HepG2 (cell line): Measurements from ENCODE around the gene HOXB5. TPM values are rescaled to one million over a fixed set of nuclear protein-coding genes. Genes with fewer than 3 reads are reported as not detected.

ENCODE experiments used
- CREB1 ChIP-seq, 2 experiments: fragments of 450-650 bp in 1 of 2; IDR thresholded peaks; 2 replicates each; pipeline ENCODE4 v1.6.1; 2016 to 2017; ENCODE audit warnings: control low read depth in 1 of 2, mild to moderate bottlenecking in 1 of 2, missing compliant biosample characterization in 1 of 2, missing genetic modification characterization in 1 of 2
- DNMT1 ChIP-seq: sonication (generic); formaldehyde crosslinking; IDR thresholded peaks from 2 replicates; pipeline ENCODE4 v1.5.1; 2020; ENCODE audit warnings: mild to moderate bottlenecking, missing genetic modification reagents
- ETV6 ChIP-seq: sonication (generic); formaldehyde crosslinking; conservative IDR thresholded peaks from 2 replicates; pipeline ENCODE4 v1.4.0; 2020; ENCODE audit warnings: missing genetic modification reagents
- GATA4 ChIP-seq: sonication (generic); IDR thresholded peaks from 2 replicates; pipeline ENCODE4 v1.6.1; 2016; ENCODE audit warnings: antibody characterized with exemption, low read depth, borderline replicate concordance
- IKZF4 ChIP-seq: sonication (generic); formaldehyde crosslinking; IDR thresholded peaks from 2 replicates; pipeline ENCODE4 v1.5.1; 2020; ENCODE audit warnings: borderline replicate concordance, mild to moderate bottlenecking, low read depth, missing genetic modification reagents; ENCODE audit errors: not compliant biosample characterization
- JDP2 ChIP-seq: sonication (generic); formaldehyde crosslinking; IDR thresholded peaks from 2 replicates; pipeline ENCODE4 v1.8.1; 2022; ENCODE audit warnings: missing genetic modification reagents, borderline replicate concordance
- MZF1 ChIP-seq: sonication (generic); formaldehyde crosslinking; IDR thresholded peaks from 2 replicates; pipeline ENCODE4 v1.8.1; 2023; ENCODE audit warnings: mild to moderate bottlenecking, missing genetic modification reagents, borderline replicate concordance
- REPIN1 ChIP-seq: sonication (generic); formaldehyde crosslinking; IDR thresholded peaks from 2 replicates; pipeline ENCODE4 v1.8.0; 2022; ENCODE audit warnings: missing genetic modification reagents, low read depth, mild to moderate bottlenecking, borderline replicate concordance
- TRIM24 ChIP-seq: sonication (generic); formaldehyde crosslinking; IDR thresholded peaks from 2 replicates; pipeline ENCODE4 v1.8.0; 2022; ENCODE audit warnings: mild to moderate bottlenecking, missing genetic modification reagents
- XRCC5 ChIP-seq: fragments of 200-400 bp; formaldehyde crosslinking; optimal IDR thresholded peaks from 2 replicates; pipeline ENCODE3; 2017; ENCODE audit warnings: mild to moderate bottlenecking, low read length
- ZNF225 ChIP-seq: sonication (generic); formaldehyde crosslinking; IDR thresholded peaks from 2 replicates; pipeline ENCODE4 v1.4.0; 2020; ENCODE audit warnings: mild to moderate bottlenecking, missing genetic modification reagents
- ZNF251 ChIP-seq: sonication (generic); formaldehyde crosslinking; IDR thresholded peaks from 2 replicates; pipeline ENCODE4 v1.9.0; 2021; ENCODE audit warnings: mild to moderate bottlenecking, missing genetic modification reagents
- ZNF326 ChIP-seq: sonication (generic); formaldehyde crosslinking; IDR thresholded peaks from 2 replicates; pipeline ENCODE4 v1.4.0; 2020; ENCODE audit warnings: missing genetic modification reagents, borderline replicate concordance
- ZNF564 ChIP-seq: sonication (generic); formaldehyde crosslinking; IDR thresholded peaks from 2 replicates; pipeline ENCODE4 v1.8.1; 2023; ENCODE audit warnings: mild to moderate bottlenecking, missing genetic modification reagents
- polyA plus RNA-seq, 8 experiments: library from polyadenylated mRNA; depleted of rRNA in 3 of 8; stranded (reverse) in 7 of 8; unstranded in 1 of 8; fragments of >200 nt; fragmentation: Illumina TruSeq in 4 of 8; extraction: Trizol in 4 of 8; gene quantifications; 2 replicates each; pipeline versions ENCODE4 v1.2.1 to v1.2.3, GENCODE V29; 2011 to 2016; ENCODE audit warnings: low read depth in 4 of 8, missing spikeins in 1 of 8, mixed read lengths in 1 of 8; ENCODE audit not compliant: insufficient read depth in 1 of 8
- total RNA-seq, 5 experiments: library from RNA; depleted of rRNA; stranded (reverse); fragments of >200 nt; fragmentation: Illumina TruSeq; extraction: Trizol; gene quantifications; 2 replicates each; pipeline ENCODE4 v1.2.3, GENCODE V29; 2016; ENCODE audit warnings: low read depth in 1 of 5
- TF ChIP-seq, protein P1 (sequence below): sonication (generic); formaldehyde crosslinking; IDR thresholded peaks from 2 replicates; pipeline ENCODE4 v1.4.0; 2020; ENCODE audit warnings: missing genetic modification reagents, borderline replicate concordance
- TF ChIP-seq, protein P2 (sequence below): sonication (generic); formaldehyde crosslinking; IDR thresholded peaks from 2 replicates; pipeline ENCODE4 v1.8.0; 2022; ENCODE audit warnings: missing genetic modification reagents, low read depth, mild to moderate bottlenecking, borderline replicate concordance
- TF ChIP-seq, protein P3 (sequence below): sonication (generic); formaldehyde crosslinking; IDR thresholded peaks from 2 replicates; pipeline ENCODE4 v1.4.0; 2020; ENCODE audit warnings: missing genetic modification reagents, mild to moderate bottlenecking, borderline replicate concordance
- TF ChIP-seq, protein P4 (sequence below): sonication (generic); formaldehyde crosslinking; IDR thresholded peaks from 2 replicates; pipeline ENCODE4 v1.4.0; 2020; ENCODE audit warnings: missing genetic modification reagents
- TF ChIP-seq, protein P5 (sequence below): sonication (generic); formaldehyde crosslinking; IDR thresholded peaks from 2 replicates; pipeline ENCODE4 v1.4.0; 2020; ENCODE audit warnings: missing genetic modification reagents

The HOXB5 gene
- total and polyA plus RNA-seq, 2 of the 13 experiments (the other 11 are each of a cell fraction or from before 2014, with no cell fraction given) = not detected

DNA sequence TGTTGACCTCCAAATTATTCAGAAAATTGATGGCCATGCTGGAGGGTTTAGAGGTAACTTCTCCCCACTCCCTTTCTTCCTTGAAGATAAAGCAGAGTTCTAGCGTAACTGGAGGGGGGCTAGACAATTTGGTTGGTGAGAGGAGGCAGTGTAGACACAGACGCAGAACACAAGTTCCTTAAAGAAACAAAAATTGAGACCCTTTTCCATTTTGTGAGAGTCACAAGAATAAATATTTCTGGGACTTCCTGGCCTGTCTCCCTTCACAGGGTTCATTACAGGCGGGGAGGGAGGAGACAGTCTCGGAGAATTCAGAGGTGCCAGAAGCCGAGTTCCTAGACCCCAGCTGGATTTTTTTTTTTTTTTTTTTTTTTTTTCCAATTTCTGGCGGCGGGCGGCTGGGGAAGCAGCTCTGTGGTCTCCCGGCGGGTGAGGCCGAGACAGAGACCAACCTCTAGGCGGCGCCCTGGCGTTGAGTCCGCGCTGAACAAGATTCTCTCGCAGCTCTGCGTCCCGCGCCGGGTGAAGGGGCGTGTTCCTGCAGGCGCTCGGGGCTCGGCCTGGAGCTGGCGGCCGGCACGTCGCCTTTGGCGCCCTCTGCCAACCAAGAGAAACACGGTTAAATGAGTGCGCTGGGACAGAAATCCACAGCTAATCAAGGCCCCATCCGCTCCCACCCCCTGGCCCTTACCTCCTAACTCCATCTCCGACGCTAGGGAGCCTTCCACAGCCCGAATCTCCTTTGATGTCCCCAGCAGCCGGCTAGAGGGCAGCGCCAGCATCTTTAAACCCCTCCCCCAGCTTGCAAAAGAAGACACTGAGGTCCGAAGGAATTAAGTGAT is 42.8 kb upstream of the HOXB5 start (continued):
- TF ChIP-seq, protein P1, sequence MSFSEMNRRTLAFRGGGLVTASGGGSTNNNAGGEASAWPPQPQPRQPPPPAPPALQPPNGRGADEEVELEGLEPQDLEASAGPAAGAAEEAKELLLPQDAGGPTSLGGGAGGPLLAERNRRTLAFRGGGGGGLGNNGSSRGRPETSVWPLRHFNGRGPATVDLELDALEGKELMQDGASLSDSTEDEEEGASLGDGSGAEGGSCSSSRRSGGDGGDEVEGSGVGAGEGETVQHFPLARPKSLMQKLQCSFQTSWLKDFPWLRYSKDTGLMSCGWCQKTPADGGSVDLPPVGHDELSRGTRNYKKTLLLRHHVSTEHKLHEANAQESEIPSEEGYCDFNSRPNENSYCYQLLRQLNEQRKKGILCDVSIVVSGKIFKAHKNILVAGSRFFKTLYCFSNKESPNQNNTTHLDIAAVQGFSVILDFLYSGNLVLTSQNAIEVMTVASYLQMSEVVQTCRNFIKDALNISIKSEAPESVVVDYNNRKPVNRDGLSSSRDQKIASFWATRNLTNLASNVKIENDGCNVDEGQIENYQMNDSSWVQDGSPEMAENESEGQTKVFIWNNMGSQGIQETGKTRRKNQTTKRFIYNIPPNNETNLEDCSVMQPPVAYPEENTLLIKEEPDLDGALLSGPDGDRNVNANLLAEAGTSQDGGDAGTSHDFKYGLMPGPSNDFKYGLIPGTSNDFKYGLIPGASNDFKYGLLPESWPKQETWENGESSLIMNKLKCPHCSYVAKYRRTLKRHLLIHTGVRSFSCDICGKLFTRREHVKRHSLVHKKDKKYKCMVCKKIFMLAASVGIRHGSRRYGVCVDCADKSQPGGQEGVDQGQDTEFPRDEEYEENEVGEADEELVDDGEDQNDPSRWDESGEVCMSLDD (CRISPR knock-in tag) = no peak; the same call in 1 of the 2 replicates
- TF ChIP-seq ETV6 (CRISPR knock-in tag) (no peak; the same call in 1 of the 2 replicates), ZNF225 (CRISPR knock-in tag) (no peak), ZNF564 (CRISPR knock-in tag) (no peak), ZNF251 (CRISPR knock-in tag) (no peak), REPIN1 (CRISPR knock-in tag) (no peak), MZF1 (CRISPR knock-in tag) (no peak), JDP2 (CRISPR knock-in tag) (no peak), DNMT1 (CRISPR knock-in tag) (no peak), GATA4 (no peak), XRCC5 (peak; percentile 99), CREB1 (IDR thresholded peaks at IDR 0.05) (no peak), CREB1 (CRISPR knock-in tag; IDR thresholded peaks at IDR 0.05) (no peak), IKZF4 (CRISPR knock-in tag) (no peak), ZNF326 (CRISPR knock-in tag) (no peak), TRIM24 (0 out of 2 replicates have a peak, but pooled peaks have one; percentile 34)
- TF ChIP-seq, protein P2, sequence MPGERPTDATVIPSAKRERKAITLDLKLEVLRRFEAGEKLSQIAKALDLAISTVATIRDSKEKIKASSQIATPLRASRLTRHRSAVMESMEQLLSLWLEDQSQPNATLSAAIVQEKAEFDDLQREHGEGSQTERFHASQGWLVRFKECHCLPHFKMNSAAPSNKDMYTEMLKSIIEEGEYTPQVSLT (CRISPR knock-in tag) = no peak
- TF ChIP-seq, protein P3, sequence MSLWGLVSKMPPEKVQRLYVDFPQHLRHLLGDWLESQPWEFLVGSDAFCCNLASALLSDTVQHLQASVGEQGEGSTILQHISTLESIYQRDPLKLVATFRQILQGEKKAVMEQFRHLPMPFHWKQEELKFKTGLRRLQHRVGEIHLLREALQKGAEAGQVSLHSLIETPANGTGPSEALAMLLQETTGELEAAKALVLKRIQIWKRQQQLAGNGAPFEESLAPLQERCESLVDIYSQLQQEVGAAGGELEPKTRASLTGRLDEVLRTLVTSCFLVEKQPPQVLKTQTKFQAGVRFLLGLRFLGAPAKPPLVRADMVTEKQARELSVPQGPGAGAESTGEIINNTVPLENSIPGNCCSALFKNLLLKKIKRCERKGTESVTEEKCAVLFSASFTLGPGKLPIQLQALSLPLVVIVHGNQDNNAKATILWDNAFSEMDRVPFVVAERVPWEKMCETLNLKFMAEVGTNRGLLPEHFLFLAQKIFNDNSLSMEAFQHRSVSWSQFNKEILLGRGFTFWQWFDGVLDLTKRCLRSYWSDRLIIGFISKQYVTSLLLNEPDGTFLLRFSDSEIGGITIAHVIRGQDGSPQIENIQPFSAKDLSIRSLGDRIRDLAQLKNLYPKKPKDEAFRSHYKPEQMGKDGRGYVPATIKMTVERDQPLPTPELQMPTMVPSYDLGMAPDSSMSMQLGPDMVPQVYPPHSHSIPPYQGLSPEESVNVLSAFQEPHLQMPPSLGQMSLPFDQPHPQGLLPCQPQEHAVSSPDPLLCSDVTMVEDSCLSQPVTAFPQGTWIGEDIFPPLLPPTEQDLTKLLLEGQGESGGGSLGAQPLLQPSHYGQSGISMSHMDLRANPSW (CRISPR knock-in tag) = no peak
- TF ChIP-seq, protein P4, sequence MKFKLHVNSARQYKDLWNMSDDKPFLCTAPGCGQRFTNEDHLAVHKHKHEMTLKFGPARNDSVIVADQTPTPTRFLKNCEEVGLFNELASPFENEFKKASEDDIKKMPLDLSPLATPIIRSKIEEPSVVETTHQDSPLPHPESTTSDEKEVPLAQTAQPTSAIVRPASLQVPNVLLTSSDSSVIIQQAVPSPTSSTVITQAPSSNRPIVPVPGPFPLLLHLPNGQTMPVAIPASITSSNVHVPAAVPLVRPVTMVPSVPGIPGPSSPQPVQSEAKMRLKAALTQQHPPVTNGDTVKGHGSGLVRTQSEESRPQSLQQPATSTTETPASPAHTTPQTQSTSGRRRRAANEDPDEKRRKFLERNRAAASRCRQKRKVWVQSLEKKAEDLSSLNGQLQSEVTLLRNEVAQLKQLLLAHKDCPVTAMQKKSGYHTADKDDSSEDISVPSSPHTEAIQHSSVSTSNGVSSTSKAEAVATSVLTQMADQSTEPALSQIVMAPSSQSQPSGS (CRISPR knock-in tag) = peak; percentile 55; the same call in 1 of the 2 replicates
- TF ChIP-seq, protein P5, sequence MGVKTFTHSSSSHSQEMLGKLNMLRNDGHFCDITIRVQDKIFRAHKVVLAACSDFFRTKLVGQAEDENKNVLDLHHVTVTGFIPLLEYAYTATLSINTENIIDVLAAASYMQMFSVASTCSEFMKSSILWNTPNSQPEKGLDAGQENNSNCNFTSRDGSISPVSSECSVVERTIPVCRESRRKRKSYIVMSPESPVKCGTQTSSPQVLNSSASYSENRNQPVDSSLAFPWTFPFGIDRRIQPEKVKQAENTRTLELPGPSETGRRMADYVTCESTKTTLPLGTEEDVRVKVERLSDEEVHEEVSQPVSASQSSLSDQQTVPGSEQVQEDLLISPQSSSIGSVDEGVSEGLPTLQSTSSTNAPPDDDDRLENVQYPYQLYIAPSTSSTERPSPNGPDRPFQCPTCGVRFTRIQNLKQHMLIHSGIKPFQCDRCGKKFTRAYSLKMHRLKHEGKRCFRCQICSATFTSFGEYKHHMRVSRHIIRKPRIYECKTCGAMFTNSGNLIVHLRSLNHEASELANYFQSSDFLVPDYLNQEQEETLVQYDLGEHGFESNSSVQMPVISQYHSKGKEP (CRISPR knock-in tag) = 0 out of 2 replicates have a peak, but pooled peaks have one; percentile 52
